Measurements from ENCODE around the gene HMCN1.

HMCN1 gene

DNA sequence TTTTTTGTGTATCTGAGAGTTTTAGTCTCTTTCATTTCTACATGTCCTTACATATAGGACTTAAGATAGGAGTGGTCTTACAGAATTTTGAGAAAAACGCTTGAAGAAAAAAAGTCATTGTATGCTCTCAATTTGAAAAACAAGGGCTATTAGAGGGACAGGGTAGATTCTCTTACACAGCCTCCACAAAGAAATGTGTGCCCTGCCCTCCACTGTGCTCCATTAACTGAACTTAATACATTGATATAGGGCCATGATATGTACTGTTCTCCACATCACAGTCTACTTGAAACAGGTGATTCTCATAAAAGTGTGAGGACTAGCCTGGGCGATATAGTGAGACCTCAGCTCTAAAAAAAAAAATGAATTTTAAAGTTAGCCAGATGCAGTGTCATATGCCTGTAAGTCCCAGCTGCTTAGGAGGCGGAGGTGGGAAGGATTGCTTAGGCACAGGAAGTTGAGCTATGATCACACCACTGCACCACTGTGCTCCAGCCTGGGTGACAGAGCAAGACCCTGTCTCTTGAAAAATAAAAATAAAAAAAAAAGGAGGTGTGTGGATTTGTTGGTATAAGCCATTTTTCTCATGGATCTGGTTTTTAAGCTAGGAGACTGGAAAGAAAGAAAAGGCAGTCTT lies 77.0 kb downstream of the HMCN1 start:
- TF ChIP-seq, protein P1, sequence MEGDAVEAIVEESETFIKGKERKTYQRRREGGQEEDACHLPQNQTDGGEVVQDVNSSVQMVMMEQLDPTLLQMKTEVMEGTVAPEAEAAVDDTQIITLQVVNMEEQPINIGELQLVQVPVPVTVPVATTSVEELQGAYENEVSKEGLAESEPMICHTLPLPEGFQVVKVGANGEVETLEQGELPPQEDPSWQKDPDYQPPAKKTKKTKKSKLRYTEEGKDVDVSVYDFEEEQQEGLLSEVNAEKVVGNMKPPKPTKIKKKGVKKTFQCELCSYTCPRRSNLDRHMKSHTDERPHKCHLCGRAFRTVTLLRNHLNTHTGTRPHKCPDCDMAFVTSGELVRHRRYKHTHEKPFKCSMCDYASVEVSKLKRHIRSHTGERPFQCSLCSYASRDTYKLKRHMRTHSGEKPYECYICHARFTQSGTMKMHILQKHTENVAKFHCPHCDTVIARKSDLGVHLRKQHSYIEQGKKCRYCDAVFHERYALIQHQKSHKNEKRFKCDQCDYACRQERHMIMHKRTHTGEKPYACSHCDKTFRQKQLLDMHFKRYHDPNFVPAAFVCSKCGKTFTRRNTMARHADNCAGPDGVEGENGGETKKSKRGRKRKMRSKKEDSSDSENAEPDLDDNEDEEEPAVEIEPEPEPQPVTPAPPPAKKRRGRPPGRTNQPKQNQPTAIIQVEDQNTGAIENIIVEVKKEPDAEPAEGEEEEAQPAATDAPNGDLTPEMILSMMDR (IDR thresholded peaks at IDR 0.05; ENCODE audit: control insufficient read depth, extremely low read depth, insufficient read depth): no peak
- H3K4me3 ChIP-seq (ENCODE audit: low read depth, low read length): no peak overlapping the region
- no peak for DNase-seq (ENCODE audit: low read depth)

DNA sequence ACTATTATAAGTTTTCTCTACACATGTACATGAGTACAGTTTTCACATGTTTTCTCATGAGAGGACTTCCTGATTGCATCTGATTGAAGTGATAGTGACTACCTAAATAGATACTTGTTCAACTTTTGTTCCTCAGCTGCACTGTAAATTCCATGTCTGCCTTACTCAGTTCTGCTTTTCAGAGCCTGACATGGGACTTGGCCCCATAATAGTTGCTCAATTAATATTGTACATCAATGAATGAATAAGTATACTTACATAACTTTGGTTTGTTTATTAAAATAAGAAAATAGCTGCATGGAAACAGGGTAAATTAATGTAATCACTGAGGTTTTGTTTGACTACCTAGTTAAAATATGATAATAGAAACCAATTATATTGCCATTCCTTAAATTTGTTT lies 78.7 kb downstream of the HMCN1 start:
- no peak overlapping the region for H3K4me3 ChIP-seq (ENCODE audit: low read depth, low read length)
- TF ChIP-seq, protein P1 (IDR thresholded peaks at IDR 0.05; ENCODE audit: control insufficient read depth, extremely low read depth, insufficient read depth): no peak
- DNase-seq (ENCODE audit: low read depth): no peak

DNA sequence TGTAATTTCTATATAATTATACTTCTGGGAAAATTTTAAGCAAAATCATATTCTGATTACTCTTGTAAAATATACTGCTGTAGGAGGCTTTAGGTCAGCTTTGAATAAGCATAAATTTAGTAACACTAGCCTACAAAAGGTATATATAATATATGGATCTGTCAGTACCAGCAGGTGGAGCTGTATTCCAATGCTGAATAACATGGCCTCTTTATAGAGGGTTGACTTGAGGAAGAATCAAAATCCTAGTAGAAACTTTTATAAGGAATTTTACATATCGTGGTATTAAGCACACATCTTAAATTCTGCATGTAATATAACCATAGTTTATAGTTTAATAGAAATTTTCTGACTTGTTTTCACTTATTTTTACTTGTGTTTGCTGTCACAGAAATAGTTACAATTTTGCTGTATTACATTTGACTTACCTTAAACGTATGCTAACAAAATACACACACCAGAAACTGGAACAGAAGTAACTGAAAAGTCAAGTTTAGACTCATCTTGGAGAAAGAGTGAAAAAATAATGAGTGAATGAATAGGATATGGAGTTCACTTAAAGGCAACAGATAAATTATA lies 79.3 kb downstream of the HMCN1 start:
- peak; percentile 8 for DNase-seq (ENCODE audit: low read depth)
- TF ChIP-seq, protein P1 (IDR thresholded peaks at IDR 0.05; ENCODE audit: control insufficient read depth, extremely low read depth, insufficient read depth): peak; percentile 57
- no peak overlapping the region for H3K4me3 ChIP-seq (ENCODE audit: low read depth, low read length)

DNA sequence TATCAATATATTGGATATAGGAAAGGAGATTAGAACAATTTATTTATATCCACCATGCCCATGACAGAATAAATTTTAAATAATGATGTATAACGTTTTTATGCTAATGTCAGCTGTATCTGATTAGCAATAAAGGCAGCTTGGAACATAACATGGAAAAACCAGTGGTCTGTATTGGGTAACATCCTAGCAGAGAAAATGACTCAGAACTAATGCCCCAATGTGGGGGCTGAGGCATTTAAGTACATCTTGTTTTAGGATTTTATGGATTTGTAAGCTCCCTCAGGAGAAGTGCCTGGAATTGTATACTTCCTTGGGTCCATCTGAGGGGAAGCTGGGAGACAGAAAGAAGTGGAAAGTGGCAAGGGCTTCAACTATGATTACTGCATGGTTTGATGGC lies 82.3 kb downstream of the HMCN1 start:
- no peak for DNase-seq (ENCODE audit: low read depth)
- TF ChIP-seq, protein P1 (IDR thresholded peaks at IDR 0.05; ENCODE audit: control insufficient read depth, extremely low read depth, insufficient read depth): no peak
- H3K4me3 ChIP-seq (ENCODE audit: low read depth, low read length): no peak overlapping the region

DNA sequence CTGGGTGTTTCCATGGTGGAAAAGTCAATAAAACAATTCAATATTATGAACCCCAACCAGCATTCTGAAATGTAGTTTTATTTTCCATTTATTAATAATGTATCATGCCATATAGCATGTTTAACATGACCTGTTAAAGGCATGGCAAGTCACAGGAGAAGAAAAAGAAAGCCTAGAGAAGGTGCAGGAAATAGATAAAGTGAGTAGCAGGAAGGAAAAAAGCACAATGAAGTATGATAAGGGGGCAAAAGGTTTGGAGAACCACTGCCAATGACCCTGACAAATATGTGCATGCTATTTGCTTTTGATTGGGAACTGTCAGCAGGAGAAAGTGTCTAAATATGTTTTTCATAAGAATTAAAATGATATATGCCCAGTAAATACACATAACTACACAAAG lies 85.6 kb downstream of the HMCN1 start:
- no peak overlapping the region for H3K4me3 ChIP-seq (ENCODE audit: low read depth, low read length)
- no peak for DNase-seq (ENCODE audit: low read depth)
- TF ChIP-seq, protein P1 (IDR thresholded peaks at IDR 0.05; ENCODE audit: control insufficient read depth, extremely low read depth, insufficient read depth): no peak

DNA sequence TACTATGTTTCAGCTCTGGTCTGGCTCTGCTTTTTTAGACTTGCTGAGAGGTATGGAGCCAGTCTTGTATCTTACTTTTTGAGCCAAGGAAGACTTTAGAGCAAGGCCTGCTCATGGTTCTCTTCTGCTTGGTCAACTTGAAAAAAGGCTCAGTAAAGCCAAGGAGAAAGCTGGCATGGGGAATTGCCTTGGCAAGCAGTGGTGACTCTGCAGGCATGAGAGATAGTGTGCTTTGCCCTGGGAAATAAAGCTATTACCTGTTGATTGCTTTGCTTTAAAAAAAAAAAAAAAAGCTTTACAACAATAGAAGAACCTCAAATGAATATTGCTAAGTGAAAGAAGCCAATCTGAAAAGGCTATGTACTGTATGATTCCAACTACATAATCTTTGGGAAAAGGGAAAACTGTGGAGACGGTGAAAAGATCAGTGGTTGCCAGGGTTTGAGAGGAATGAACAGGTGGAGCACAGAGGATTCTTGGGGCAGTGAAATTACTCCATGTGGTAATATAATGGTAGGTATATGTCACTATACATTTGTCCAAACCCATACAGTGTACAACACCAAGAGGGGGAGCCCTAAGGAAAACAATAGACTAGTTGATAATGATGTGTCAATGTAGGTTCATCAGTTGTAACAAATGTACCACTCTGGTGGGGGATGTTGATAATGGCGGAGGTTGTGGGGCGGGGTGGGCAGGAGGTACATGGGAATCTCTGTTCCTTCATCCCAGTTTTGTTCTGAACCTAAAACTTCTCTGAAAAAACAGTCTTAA lies 87.6 kb downstream of the HMCN1 start:
- TF ChIP-seq, protein P1 (IDR thresholded peaks at IDR 0.05; ENCODE audit: control insufficient read depth, extremely low read depth, insufficient read depth): peak; percentile 28; the same call in 1 of the 2 replicates
- DNase-seq (ENCODE audit: low read depth): no peak
- H3K4me3 ChIP-seq (ENCODE audit: low read depth, low read length): no peak overlapping the region

Measured in LNCaP clone FGC (cell line).